HG03135 (cell line): Measurements from ENCODE around the gene AP5Z1.
"Not testable (repeated sequence)": the region's sequence is repeated elsewhere in the genome, so short reads cannot be mapped to it uniquely, and the experiment has no call there.

Experiments
- ATAC-seq: cut with Tn5 transposase; IDR thresholded peaks from one replicate; pipeline ENCODE4 v1.9.1; 2021; ENCODE audit warnings: mild to moderate bottlenecking, moderate library complexity; ENCODE audit not compliant: unreplicated experiment

Gene AP5Z1

GRCh38 chr7:4787541-4787940, 12.1 kb downstream of the AP5Z1 start:
- no peak for ATAC-seq

GRCh38 chr7:4787947-4788626, 12.7 kb downstream of the AP5Z1 start:
- no peak for ATAC-seq

- ATAC-seq = no peak
Observed at GRCh38 chr7:4788627-4789189, 13.3 kb downstream of the AP5Z1 start.

DNA sequence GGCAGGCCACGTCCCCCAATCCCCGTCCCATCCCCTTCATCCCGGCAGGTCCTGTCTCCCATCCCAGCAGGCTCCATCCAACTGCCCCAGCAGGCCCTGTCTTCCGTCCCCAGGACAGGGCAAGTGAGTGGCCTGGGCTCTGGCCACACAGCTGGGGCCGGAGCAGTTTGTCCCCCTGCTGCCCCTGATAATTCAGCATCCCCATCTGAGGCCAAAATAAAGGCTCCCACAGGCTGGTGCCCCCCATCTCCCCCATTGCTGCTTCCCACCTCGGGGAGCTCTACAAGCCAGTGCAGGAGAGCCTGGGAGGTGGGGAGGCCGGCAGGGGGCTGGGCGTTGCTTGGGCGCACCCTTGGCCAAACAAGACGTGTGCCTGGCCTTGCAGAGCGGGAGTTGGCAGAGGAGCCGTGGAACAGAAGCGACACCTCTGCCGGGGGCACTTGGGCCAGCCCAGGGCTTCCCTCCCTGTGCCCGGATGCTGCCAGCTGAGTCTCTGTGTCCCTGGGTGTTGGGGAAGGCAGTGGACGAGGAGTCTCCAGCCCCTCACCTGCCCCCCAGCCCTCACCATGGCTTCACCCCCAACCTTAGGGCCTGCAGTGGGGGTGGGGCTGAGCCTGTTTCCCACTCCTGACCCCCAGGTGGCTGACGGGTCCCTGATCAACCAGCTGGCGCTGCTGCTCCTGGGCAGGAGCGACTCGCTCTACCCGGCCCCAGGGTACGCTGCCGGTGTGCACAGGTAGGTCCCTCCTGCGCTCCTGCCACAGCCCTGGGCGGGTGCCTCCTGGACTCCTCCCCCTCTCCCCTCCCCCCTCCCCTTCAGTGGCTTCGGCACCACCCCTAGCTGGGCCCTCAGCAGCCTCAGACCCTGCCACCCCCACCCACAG, 14.0 kb downstream of the AP5Z1 start:
- ATAC-seq = no peak

- no peak for ATAC-seq
Observed at GRCh38 chr7:4790078-4790465, 14.6 kb downstream of the AP5Z1 start.

GRCh38 chr7:4790516-4790991, 15.1 kb downstream of the AP5Z1 start:
- ATAC-seq = no peak

GRCh38 chr7:4791101-4791737, 15.8 kb downstream of the AP5Z1 start:
- ATAC-seq = no peak

DNA sequence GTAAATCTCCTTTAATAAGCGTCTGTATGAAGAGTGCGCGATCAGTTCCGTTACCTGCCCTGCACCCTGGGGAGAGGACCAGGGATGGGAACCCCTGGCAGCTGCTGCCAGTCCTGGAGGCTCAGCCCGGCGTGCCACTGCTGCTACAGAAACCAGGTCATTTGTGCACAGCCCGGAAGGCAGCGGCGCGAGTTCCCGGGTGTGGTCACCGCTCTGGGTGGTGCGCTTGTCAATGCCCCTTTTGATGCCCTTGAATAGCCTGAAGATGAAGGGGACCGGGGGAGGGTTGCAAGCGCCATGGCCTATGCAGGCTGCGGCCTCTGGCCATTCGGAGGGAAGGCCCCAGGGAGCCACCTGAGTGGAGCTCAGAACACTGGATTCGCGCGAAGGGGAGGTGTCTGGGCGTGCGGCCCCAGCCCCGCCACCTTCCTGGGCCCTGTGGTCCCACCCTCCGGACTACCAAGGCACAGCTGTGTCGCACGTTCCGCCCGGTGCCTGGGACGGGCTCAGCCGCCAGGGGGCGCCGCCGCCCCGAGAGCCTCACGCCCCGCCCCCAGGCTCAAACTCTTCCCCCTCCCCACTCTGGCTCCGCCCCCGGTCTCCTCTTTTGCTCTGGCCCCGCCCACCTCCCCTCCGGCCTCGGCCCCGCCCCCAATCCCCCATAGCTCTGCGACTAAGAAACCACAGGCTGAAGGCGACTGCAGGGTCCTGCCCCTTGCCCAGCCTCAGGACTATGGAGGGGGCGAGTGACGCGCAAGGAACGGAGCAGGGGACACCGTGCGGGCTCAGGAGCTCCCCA, 16.5 kb downstream of the AP5Z1 start:
- no peak for ATAC-seq

DNA sequence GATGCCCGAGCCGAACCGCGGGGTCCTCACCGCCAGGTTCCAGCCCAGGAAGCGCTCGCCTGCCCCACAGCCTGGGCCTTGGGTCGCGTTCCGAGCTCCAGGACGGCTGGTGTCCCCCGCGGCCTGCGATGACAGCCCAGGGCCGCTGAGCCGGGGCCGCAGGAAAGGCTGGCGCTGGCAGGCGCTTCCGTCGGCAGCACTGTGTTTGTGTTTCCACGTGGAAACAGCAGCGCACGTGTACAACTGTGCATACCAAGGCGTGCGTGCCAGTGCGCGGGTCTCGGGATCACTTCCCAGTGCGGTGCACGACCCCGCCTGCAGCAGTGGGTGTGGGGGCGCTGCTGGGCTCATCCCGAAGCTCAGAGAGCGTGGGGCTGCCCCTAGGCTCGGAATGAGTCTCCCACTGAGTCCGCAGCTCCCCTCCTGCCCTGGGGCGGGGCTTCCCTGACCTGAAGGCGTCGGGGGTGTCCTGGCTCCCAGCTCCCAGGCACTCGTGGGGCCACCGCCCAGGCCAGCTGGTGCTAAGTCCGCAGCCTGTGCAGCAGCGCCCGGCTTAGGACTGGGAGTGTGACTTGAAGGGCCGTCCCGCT, 17.2 kb downstream of the AP5Z1 start:
- no peak for ATAC-seq

DNA sequence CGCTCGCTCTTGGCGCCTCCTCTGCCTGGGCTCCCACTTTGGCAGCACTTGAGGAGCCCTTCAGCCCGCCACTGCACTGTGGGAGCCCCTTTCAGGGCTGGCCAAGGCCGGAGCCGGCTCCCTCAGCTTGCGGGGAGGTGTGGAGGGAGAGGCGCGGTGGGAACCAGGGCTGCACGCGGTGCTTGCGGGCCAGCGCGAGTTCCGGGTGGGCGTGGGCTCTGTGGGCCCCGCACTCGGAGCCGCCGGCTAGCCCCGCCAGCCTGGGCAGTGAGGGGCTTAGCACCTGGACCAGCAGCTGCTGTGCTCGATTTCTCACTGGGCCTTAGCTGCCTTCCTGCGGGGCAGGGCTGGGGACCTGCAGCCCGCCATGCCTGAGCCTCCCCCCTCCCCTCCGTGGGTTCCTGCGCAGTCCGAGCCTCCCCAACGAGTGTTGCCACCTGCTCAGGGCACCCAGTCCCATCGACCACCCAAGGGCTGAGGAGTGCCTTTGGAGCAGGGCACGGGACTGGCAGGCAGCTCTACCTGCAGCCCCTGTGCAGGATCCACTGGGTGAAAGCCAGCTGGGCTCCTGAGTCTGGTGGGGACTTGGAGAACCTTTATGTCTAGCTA, 18.1 kb downstream of the AP5Z1 start:
- not testable (repeated sequence) for ATAC-seq

GRCh38 chr7:4794171-4794570, 18.7 kb downstream of the AP5Z1 start:
- ATAC-seq = not testable (repeated sequence)

- no peak for ATAC-seq
Observed at GRCh38 chr7:4794591-4795350, 19.3 kb downstream of the AP5Z1 start.

DNA sequence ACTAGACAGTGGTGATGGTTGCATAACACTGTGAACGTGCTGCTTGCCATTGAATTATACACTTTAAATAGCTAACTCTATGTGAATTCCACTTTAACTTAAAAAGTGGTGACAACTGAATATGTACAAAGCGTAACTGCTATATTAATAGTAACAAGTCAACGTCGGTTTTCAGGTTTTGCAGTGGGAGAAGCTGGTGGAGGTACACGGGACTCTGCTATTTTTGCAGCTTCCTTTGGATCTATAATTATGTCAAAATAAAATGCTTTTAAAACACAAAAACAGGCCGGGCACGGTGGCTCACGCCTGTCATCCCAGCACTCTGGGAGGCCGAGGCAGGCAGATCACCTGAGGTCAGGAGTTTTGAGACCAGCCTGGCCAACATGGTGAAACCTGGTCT, 21.0 kb downstream of the AP5Z1 start:
- no peak for ATAC-seq

DNA sequence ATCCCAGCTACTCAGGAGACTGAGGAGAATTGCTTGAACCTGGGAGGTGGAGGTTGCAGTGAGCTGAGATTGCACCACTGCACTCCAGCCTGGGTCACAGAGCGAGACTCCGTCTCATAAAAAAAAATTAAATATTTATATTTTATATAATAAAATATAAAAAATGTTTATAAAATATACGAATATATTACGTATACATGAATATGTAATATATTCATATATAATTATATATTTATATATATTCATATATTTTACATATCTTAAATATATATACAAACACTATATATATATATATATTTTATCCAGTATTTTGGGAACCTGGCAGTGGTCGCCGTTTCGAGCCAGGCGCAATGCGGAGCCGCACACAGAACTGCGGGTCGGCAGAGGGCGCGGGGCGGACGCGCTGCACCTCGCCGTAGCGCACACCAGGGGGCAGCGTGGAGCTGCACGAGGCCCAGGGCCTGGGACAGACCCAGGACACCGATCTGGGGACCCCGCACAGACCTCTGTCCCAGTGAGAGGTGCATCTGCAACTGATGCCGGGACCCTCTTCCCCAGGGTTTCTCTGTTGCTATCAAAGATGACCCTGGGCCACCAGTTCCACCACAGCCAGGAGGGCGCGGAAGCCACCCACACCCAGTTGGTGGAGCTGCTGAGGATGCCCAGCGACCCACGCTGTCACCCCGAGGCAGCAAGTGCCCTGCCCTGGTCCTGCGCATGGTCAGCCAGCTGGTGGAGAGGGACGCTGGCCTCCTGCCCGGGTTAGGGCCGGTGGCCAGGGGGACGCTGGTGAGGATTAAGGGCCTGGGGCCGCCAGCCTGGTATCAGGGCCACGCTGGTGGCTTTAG, 22.7 kb downstream of the AP5Z1 start:
- ATAC-seq = peak; percentile 65

DNA sequence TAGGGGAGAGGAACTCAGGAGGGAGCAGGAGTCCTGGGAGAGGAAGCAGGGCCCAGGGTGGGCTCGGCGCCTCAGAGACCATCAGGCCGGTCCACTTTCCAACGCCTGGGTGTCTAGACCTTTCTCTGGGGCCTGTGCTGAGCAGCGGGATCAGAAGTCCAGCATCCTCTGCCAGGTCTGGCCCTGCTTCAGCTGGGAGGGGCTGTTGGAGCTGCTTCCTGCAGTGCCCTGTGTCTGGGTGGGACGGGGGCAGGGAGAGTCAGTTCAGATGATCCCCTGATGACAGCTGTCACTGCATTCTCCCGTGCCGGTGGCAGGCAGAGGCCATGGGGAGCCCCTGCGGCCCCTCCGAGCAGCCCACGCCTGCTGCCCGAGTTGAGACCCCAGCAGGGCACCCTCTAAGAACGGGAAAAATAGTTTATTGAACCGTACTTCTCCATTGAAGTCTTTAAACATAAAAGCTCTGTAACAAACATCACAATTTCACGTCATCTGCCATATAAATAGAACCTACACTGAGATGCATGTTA, 23.3 kb downstream of the AP5Z1 start:
- ATAC-seq = no peak

- no peak for ATAC-seq
Observed at GRCh38 chr7:4799508-4800268, 24.3 kb downstream of the AP5Z1 start.

GRCh38 chr7:4800487-4800886, 25.1 kb downstream of the AP5Z1 start:
- no peak for ATAC-seq
